Small intestine (tissue), 7 donors: ENCODE data around the gene FER. TPM values are rescaled to one million over a fixed set of nuclear protein-coding genes. Genes with fewer than 3 reads are reported as not detected.

Experiments
- DNase-seq, 2 donors: peaks; one replicate each; pipeline versions ENCODE4 v3.0.0 to v3.0.0-alpha.2; 2013
- FAIRE-seq: peaks from 2 replicates; lab custom pipeline; 2012; peaks lifted over from hg19 to GRCh38; lab: Jason Lieb, UNC
- H3K27ac ChIP-seq, 3 donors: one replicate each; pipeline ENCODE4 v1.5.1; 2013; ENCODE audit warnings: low read length in 2 of 3, mild to moderate bottlenecking in 2 of 3, control low read depth in 1 of 3, inconsistent platforms in 1 of 3, low read depth in 1 of 3, moderate library complexity in 1 of 3
- H3K27me3 ChIP-seq, 3 donors: one replicate each; pipeline ENCODE4 v1.6.1; 2013; ENCODE audit warnings: low read length in 3 of 3, inconsistent platforms in 1 of 3; ENCODE audit not compliant: control insufficient read depth in 3 of 3, insufficient read depth in 3 of 3
- H3K36me3 ChIP-seq, 3 donors: one replicate each; pipeline ENCODE4 v1.6.1; 2013; ENCODE audit warnings: low read length in 3 of 3, inconsistent platforms in 1 of 3, low read depth in 1 of 3, mild to moderate bottlenecking in 1 of 3, moderate library complexity in 1 of 3; ENCODE audit not compliant: control insufficient read depth in 3 of 3, insufficient read depth in 2 of 3
- H3K4me1 ChIP-seq, 3 donors: one replicate each; pipeline ENCODE4 v1.6.1; 2013; ENCODE audit warnings: low read length in 2 of 3, inconsistent platforms in 1 of 3, low read depth in 1 of 3, mild to moderate bottlenecking in 1 of 3, moderate library complexity in 1 of 3; ENCODE audit not compliant: control insufficient read depth in 3 of 3, insufficient read depth in 2 of 3
- H3K4me3 ChIP-seq, 3 donors: one replicate each; pipeline ENCODE4 v1.5.1; 2013; ENCODE audit warnings: low read length in 3 of 3, control low read depth in 1 of 3, inconsistent platforms in 1 of 3, low read depth in 1 of 3, mild to moderate bottlenecking in 1 of 3, moderate library complexity in 1 of 3
- H3K9me3 ChIP-seq, 2 donors: one replicate each; pipeline ENCODE4 v1.6.1; 2013; ENCODE audit warnings: low read depth in 1 of 2, low read length in 1 of 2; ENCODE audit not compliant: control insufficient read depth in 2 of 2, insufficient read depth in 1 of 2
- WGBS, 3 donors: extraction: QIAGEN DNeasy Blood & Tissue Kit; methylation state at CpG; one replicate each; pipeline ENCODE4 v1.1.7; 2013; 5-methylcytosine and 5-hydroxymethylcytosine counted together
- polyA plus RNA-seq, 4 donors: library from polyadenylated mRNA; stranded (reverse) in 3 of 4; unstranded in 1 of 4; fragments of 200-250 nt in 3 of 4; fragments of 120-200 nt in 1 of 4; gene quantifications; one replicate each; pipeline versions ENCODE4 v1.2.1 to v1.2.3, GENCODE V29; 2013
- donor health status: healthy with polysubstance abuse.
- donor health status: control.
- donor health status: control.
- donor health status: Bipolar disorder and iron deficiency.
- donor health status: healthy.

Gene FER
- polyA plus RNA-seq, 4 donors, result 1.1 to 5.0 (median 2.3) TPM

DNA sequence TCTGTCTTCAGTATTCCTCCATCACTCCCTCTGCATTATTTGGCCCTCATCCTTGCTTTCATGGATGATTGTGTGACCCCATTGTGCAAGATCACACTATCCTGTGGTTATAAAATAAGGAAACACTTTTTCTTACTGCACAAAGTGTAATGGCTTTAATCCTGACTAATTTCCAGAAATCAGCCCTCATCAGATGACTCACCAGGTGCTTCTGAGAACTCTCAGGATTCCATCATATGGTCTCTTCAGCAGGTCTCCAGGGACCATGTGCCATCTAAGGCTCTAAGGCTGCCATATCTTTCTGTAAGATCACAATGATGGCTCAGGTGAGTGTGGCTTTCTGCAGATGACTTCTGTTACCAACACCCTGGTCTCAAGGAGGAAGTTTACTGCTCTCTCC is 27.3 kb upstream of the FER start:
- Histone ChIP-seq H3K4me1 (no peaks in the 10 kb centered on the region), H3K36me3 (no peaks in the 10 kb centered on the region), H3K27me3 (peaks cover 0 to under 1% (median 0%) of the 10 kb centered on the region in 3 donors), H3K4me3 (no peak overlapping the region), H3K9me3 (no peaks in the 10 kb centered on the region), H3K27ac (no peak overlapping the region)
- FAIRE-seq, result no peak
- DNase-seq, result no peak

- Histone ChIP-seq H3K36me3 (no peaks in the 10 kb centered on the region), H3K4me3 (peak overlapping the region in 1 of 3 donors; percentile 85), H3K27me3 (no peaks in the 10 kb centered on the region), H3K4me1 (peaks cover 0 to 3% (median 2%) of the 10 kb centered on the region in 3 donors), H3K27ac (peak overlapping the region in 1 of 3 donors; percentile 94), H3K9me3 (no peaks in the 10 kb centered on the region)
- WGBS, 3 donors, result 75 to 77% (median 75%) methylated on average over 6 of the region's 6 CpGs
- FAIRE-seq, result no peak
- DNase-seq, result no peak
Measured at GRCh38 chr5:108726446-108727235, 21.1 kb upstream of the FER start.

GRCh38 chr5:108727236-108727650 is 20.5 kb upstream of the FER start:
- Histone ChIP-seq H3K27me3 (no peaks in the 10 kb centered on the region), H3K36me3 (no peaks in the 10 kb centered on the region), H3K4me3 (peak overlapping the region in 2 of 3 donors; percentile 85 to 97), H3K4me1 (peaks cover 0 to 3% (median 2%) of the 10 kb centered on the region in 3 donors), H3K27ac (peak overlapping the region; percentile 94 to 98 (median 97)), H3K9me3 (no peaks in the 10 kb centered on the region)
- 14 to 27% (median 25%) methylated on average over 8 of the region's 8 CpGs for WGBS, 3 donors
- DNase-seq (peak in 1 of 2 donors; percentile 55), FAIRE-seq (no peak)

DNA sequence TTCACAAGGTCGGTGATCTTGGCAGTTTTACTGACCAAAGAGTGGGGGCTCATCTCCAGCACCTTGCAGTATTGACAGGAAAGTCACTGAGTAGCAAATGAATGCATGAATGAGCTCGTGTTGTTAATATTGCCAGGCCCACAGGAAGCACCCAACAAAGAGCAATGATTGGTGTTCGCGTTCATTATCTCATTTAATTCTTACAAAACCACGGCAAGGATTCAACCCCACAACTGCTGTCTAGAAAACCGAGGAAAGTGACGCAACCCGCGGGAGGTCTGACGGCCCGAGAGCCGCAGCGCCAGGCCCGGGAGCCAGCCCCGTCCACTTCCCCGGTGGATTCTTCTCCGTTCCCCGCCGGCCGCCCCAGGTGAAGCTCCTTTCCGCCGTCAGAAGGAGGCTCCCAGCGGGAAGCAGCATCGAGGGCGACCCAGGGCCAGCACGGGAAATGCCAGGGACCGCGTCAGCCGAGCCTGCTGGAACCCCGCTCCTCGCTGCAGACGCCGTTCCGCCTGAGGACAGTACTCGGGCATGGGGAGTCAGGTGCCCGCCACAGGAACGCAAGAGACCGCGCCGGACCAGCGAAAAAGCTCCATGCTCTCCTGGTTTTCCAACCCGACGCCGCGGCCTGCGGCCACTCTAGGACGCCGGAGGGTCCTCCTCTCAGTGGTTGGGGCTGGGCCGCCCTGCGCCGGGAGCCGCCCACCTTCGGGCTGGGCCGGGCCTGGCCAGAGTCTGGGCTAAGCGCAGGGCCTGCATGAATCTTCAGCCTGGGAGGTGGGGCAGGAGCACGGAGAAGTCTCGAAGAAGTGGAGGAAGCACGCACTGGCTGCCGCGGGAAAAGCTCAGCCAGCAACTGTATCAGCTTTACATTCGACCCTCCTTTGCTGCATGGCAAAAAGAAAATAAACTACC is 19.8 kb upstream of the FER start:
- Histone ChIP-seq H3K4me3 (peak overlapping the region; percentile 72 to 97 (median 85)), H3K27me3 (no peaks in the 10 kb centered on the region), H3K36me3 (no peaks in the 10 kb centered on the region), H3K27ac (peak overlapping the region; percentile 94 to 98 (median 97)), H3K4me1 (peaks cover 0 to 3% (median 2%) of the 10 kb centered on the region in 3 donors), H3K9me3 (no peaks in the 10 kb centered on the region)
- DNase-seq, result peak; percentile 92 to 96
- WGBS, 3 donors, result 1% methylated on average over 57 to 61 of the region's 61 CpGs
- no peak for FAIRE-seq

DNA sequence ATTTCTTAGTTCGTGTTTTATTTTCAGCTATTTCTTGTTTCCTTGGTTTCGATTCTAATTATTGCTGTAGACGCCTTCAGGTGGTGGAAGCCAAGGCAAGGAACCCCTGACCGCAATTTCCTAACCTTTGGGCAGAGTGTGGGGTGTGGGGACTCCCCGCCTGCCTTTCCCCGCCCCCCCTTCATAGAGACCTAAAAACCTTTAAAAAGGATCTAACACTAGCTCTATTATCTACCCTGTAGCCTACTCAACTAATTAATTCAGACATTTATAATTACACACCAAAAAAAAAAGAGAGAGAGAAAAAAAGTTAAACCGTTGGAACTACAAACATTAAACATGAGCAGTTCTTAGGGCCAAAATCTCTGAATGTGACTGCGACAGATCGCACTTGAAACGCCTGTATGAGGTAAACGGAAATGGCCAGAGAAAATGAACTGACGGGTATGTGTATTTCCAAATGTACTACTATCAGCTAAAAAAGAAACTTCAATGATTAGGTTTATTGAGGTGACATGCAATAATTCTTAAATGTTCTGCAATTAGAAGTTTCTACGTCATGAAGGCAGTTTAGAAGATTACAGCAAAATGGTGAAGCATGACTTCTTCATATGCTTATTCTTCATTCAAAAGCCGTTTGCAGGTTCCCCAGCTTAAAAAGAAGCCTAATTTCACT is 19.0 kb upstream of the FER start:
- Histone ChIP-seq H3K4me1 (peaks cover 0 to 3% (median 2%) of the 10 kb centered on the region in 3 donors), H3K9me3 (no peaks in the 10 kb centered on the region), H3K27ac (peak overlapping the region; percentile 94 to 98 (median 97)), H3K27me3 (no peaks in the 10 kb centered on the region), H3K36me3 (no peaks in the 10 kb centered on the region), H3K4me3 (peak overlapping the region; percentile 72 to 97 (median 85))
- DNase-seq (no peak), FAIRE-seq (no peak)
- WGBS, 3 donors, result 35 to 37% (median 35%) methylated on average over 14 of the region's 14 CpGs

DNA sequence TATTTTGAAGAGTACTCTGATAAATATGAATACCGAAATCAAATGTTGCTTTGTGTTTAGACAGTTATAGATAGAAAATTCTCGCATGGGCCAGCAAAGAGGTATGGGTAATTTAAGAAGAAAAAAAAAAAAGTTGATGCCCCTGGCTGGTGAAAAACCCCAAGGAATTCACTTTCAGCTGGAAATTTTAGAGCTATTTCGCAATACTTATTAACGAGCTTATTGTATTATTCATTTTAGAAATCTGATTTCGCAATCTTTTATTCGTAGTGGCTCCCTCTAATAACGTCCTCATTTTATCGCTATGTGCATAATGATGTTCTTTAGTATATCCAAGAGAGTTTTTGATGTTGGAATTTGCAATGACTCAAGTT is 18.5 kb upstream of the FER start:
- WGBS, 3 donors, result 64 to 76% (median 69%) methylated on average over 8 of the region's 8 CpGs
- Histone ChIP-seq H3K27me3 (no peaks in the 10 kb centered on the region), H3K36me3 (no peaks in the 10 kb centered on the region), H3K4me1 (peaks cover 0 to 3% (median 2%) of the 10 kb centered on the region in 3 donors), H3K4me3 (no peak overlapping the region), H3K9me3 (no peaks in the 10 kb centered on the region), H3K27ac (no peak overlapping the region)
- DNase-seq, result no peak
- no peak for FAIRE-seq

DNA sequence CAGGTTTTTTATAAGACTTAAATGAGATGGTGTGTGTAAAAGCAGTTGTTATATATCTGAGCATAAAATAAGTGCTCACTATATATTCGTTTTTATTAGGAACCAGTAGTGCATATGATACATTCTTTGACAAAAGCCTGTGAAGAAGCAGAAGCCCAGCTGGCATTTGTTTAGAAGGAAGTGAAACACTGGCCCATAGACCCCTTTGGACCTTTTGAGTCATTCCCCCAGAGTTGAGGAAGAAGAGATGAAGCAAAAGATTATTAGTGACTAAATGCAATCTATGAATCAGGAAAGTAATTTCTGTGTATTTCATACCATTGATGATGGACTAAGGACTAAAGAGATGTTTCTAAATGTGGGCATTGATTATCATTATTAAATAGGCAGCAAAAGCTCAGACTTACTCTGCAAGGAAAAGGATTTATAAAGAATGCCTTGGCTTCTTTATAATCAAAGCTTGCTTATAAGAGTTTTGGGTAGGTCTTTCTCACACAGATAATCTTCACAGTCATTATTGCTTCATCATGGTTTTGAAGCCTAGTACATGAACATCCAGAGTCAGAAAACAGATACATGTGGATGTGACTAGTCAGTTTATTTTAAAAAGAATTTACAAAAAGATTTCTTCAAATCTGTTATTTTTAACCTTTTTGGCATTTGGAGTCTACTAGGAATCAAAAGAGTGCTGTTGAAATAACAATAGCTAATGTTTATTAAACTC is 16.9 kb upstream of the FER start:
- Histone ChIP-seq H3K27me3 (no peaks in the 10 kb centered on the region), H3K27ac (no peak overlapping the region), H3K4me1 (peaks cover 0 to 3% (median 2%) of the 10 kb centered on the region in 3 donors), H3K4me3 (no peak overlapping the region), H3K36me3 (no peaks in the 10 kb centered on the region), H3K9me3 (no peaks in the 10 kb centered on the region)
- DNase-seq, result no peak
- WGBS, 3 donors, result 72 to 84% (median 76%) methylated on average over 1 of the region's 1 CpG
- no peak for FAIRE-seq
